ENCODE data around the gene LRRC75B. TPM values are rescaled to one million over a fixed set of nuclear protein-coding genes. Genes with fewer than 3 reads are reported as not detected.
A peak's percentile ranks its signal among the peaks of the same experiment; 100 is the strongest.

LRRC75B gene
- total RNA-seq, 1 experiment from 2014 or later: 0.86 TPM

DNA sequence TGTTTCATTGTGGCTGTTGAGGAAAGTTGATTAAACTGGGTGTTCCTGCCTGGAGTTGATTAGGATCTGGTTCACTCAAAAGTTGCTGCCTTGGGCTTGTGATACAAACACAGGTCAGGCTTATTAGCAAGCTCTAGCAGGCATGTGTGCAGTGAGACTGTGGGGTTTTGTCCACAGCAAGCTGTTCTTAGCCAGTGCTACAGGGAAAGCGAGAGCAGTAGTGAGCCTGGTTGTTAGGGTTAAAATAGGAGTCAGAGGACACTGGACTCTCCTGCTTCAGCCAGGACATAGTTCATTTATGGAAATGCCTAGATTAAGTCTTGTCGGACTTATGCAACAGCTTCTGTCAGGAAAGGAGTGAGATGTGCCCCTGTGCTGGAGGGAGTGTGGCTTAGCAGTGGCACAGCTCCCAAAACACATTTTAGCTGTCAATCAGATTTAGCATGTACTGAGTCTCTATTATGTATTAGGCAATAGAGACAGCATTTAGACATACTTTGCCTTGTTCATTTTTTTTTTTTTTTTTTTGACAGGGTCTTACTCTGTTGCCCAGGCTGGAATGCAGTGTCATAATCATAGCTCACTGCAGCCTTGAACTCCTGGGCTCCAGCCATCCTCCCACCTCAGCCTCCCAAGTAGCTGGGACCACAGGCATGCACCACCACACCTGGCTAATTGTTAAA is 28.4 kb downstream of the LRRC75B start:
- H3K4me3 ChIP-seq (ENCODE audit: low read depth, low read length, poor library complexity, severe bottlenecking): no peak overlapping the region
- CTCF ChIA-PET: no interaction called here
- intact Hi-C loops (cut with micrococcal nuclease; ENCODE audit: unreplicated experiment): no loop called here
- POLR2A ChIA-PET (ENCODE audit: low non-redundant PET): no interaction called here
- no peak overlapping the region for H3K27ac ChIP-seq (ENCODE audit: low read depth, low read length, poor library complexity, severe bottlenecking)
- no peaks in the 10 kb centered on the region for H3K9me3 ChIP-seq (ENCODE audit: low read depth, low read length, poor library complexity, severe bottlenecking)
- DNase-seq (ENCODE audit: low spot score): peak; percentile 40
- peaks cover 55% of the 10 kb centered on the region for H3K36me3 ChIP-seq (ENCODE audit: insufficient read depth, low read length, poor library complexity, severe bottlenecking)
- TF ChIP-seq, protein P1, sequence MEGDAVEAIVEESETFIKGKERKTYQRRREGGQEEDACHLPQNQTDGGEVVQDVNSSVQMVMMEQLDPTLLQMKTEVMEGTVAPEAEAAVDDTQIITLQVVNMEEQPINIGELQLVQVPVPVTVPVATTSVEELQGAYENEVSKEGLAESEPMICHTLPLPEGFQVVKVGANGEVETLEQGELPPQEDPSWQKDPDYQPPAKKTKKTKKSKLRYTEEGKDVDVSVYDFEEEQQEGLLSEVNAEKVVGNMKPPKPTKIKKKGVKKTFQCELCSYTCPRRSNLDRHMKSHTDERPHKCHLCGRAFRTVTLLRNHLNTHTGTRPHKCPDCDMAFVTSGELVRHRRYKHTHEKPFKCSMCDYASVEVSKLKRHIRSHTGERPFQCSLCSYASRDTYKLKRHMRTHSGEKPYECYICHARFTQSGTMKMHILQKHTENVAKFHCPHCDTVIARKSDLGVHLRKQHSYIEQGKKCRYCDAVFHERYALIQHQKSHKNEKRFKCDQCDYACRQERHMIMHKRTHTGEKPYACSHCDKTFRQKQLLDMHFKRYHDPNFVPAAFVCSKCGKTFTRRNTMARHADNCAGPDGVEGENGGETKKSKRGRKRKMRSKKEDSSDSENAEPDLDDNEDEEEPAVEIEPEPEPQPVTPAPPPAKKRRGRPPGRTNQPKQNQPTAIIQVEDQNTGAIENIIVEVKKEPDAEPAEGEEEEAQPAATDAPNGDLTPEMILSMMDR (conservative IDR thresholded peaks at IDR 0.05; ENCODE audit: low read depth, low read length): no peak
- TF ChIP-seq EZH2 (IDR thresholded peaks at IDR 0.05; ENCODE audit: borderline replicate concordance, low read depth, low read length, poor library complexity, severe bottlenecking): no peak
- peaks cover 4% of the 10 kb centered on the region for H3K4me1 ChIP-seq (ENCODE audit: insufficient read depth, low read length, poor library complexity, severe bottlenecking)
- H3K27me3 ChIP-seq (replicated peaks; ENCODE audit: insufficient read depth, low read depth, low read length, poor library complexity): no peaks in the 10 kb centered on the region
- BruUV-seq (replicated peaks): no TSS peak

DNA sequence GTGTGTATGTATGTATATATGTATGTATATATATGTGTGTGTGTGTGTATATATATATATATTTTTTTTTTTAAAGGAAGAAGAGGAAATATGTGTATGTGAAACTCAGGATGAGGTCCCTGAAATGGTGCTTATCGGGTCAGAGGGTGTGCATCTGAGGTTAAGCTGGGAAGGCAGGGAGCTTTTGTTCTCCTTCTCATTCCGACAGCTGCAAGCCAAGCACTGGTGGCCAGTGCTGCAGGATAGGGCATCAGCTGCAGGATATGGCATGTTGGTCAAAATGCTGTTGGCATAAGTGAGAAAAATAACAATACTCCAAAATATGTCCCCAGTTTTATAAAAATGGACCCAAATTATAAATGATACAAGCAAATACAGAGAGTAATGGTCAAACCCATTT is 29.6 kb downstream of the LRRC75B start:
- peaks cover 58% of the 10 kb centered on the region for H3K36me3 ChIP-seq (ENCODE audit: insufficient read depth, low read length, poor library complexity, severe bottlenecking)
- ChIA-PET CTCF (no interaction called here), POLR2A (ENCODE audit: low non-redundant PET) (no interaction called here)
- H3K4me3 ChIP-seq (ENCODE audit: low read depth, low read length, poor library complexity, severe bottlenecking): no peak overlapping the region
- H3K4me1 ChIP-seq (ENCODE audit: insufficient read depth, low read length, poor library complexity, severe bottlenecking): peaks cover 4% of the 10 kb centered on the region
- H3K27ac ChIP-seq (ENCODE audit: low read depth, low read length, poor library complexity, severe bottlenecking): peak overlapping the region; percentile 42
- no peak for DNase-seq (ENCODE audit: low spot score)
- intact Hi-C loops (cut with micrococcal nuclease; ENCODE audit: unreplicated experiment): no loop called here
- no peaks in the 10 kb centered on the region for H3K9me3 ChIP-seq (ENCODE audit: low read depth, low read length, poor library complexity, severe bottlenecking)
- TF ChIP-seq EZH2 (IDR thresholded peaks at IDR 0.05; ENCODE audit: borderline replicate concordance, low read depth, low read length, poor library complexity, severe bottlenecking): no peak
- TF ChIP-seq, protein P1 (conservative IDR thresholded peaks at IDR 0.05; ENCODE audit: low read depth, low read length): no peak
- BruUV-seq (replicated peaks): no TSS peak
- no peaks in the 10 kb centered on the region for H3K27me3 ChIP-seq (replicated peaks; ENCODE audit: insufficient read depth, low read depth, low read length, poor library complexity)

DNA sequence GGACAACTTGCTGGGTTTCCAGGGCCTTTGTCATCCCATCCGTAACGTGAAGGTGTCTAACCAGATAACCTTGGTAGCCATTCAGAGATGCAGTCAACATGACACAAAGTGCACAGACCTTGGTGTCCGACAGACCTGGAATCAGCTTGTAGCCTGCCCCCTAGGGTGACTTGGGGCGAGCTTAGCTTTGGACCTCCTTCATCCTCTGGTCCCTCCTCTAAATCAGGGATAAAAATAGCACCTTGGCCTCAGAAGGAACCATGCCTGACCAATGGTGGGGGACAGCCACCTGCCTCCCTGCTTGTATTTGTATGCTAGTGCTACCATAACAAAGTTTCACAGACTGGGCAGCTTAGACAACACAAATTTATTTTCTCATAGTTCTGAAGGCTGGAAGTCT is 33.4 kb downstream of the LRRC75B start:
- ChIA-PET POLR2A (ENCODE audit: low non-redundant PET) (interaction anchor here (0.6 kb wide), 1 partner anchor 98 kb away, joined by 4 read pairs; no protein-coding TSS in a partner anchor), CTCF (no interaction called here)
- intact Hi-C loops (cut with micrococcal nuclease; ENCODE audit: unreplicated experiment): no loop called here
- no peaks in the 10 kb centered on the region for H3K9me3 ChIP-seq (ENCODE audit: low read depth, low read length, poor library complexity, severe bottlenecking)
- DNase-seq (ENCODE audit: low spot score): no peak
- H3K27ac ChIP-seq (ENCODE audit: low read depth, low read length, poor library complexity, severe bottlenecking): no peak overlapping the region
- peaks cover 51% of the 10 kb centered on the region for H3K36me3 ChIP-seq (ENCODE audit: insufficient read depth, low read length, poor library complexity, severe bottlenecking)
- H3K4me3 ChIP-seq (ENCODE audit: low read depth, low read length, poor library complexity, severe bottlenecking): no peak overlapping the region
- BruUV-seq (replicated peaks): no TSS peak
- TF ChIP-seq EZH2 (IDR thresholded peaks at IDR 0.05; ENCODE audit: borderline replicate concordance, low read depth, low read length, poor library complexity, severe bottlenecking): no peak
- TF ChIP-seq, protein P1 (conservative IDR thresholded peaks at IDR 0.05; ENCODE audit: low read depth, low read length): no peak
- H3K4me1 ChIP-seq (ENCODE audit: insufficient read depth, low read length, poor library complexity, severe bottlenecking): peaks cover 12% of the 10 kb centered on the region
- H3K27me3 ChIP-seq (replicated peaks; ENCODE audit: insufficient read depth, low read depth, low read length, poor library complexity): no peaks in the 10 kb centered on the region
